Measurements from ENCODE around the gene PMF1. TPM values are rescaled to one million over a fixed set of nuclear protein-coding genes. Genes with fewer than 3 reads are reported as not detected.

PMF1 gene
- total and polyA plus RNA-seq, 2 of the 13 experiments (the other 11 are each of a cell fraction or from before 2014, with no cell fraction given) = 72.5 to 89.0 TPM

DNA sequence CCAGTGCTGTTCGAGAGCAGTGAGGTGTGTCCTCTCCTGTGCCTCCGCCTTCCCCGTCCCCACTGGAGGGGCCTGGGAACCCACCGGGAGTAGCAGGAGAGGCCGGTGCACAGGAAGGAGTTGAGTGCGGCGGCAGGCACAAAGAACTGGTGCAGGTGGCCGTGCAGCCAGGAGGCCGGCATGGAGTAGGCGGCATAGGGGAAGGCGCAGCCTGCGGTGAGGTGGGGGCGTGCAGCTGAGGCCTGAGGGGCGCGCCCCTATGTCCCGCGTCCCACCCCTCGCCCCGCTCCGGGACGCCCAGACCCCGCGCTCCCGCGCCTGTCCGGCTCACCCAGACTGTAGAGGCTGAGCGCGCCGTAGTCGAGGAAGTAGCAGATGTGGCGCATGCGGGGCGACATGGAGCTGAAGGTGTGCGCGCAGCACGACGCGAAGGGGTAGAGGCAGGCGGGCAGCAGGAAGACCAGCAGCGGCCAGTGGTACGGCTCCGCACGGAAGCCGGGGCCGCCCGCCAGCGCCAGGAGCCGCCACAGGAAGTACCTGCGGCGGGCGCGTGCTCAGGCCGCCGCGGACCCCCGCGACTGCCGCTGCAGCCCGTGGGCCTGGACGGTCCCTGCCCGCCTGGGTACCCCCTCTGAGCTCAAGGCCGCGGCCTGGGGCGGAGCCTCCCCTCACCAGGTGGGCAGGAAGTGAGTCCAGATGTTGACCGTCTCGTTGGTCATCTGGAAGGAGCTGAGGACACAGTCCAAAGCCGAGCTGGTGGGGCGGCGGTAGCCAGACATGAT, 32.8 kb downstream of the PMF1 start (continued):
- TF ChIP-seq ZNF367 (CRISPR knock-in tag; IDR thresholded peaks at IDR 0.05; ENCODE audit: borderline replicate concordance) = no peak
- TF ChIP-seq NFYC (CRISPR knock-in tag; IDR thresholded peaks at IDR 0.05) = no peak
- TF ChIP-seq EP300 (IDR thresholded peaks at IDR 0.05; ENCODE audit: low read depth in 2 of 2, low read length in 2 of 2) = no peak
- TF ChIP-seq EP300 (CRISPR knock-in tag; IDR thresholded peaks at IDR 0.05; ENCODE audit: borderline replicate concordance) = no peak
- no peak for TF ChIP-seq ZNF136 (CRISPR knock-in tag; IDR thresholded peaks at IDR 0.05; ENCODE audit: low read depth)
- TF ChIP-seq KDM5A (IDR thresholded peaks at IDR 0.05; ENCODE audit: borderline replicate concordance, low read length) = no peak
- no peak for TF ChIP-seq ZNF83 (CRISPR knock-in tag; IDR thresholded peaks at IDR 0.05; ENCODE audit: borderline replicate concordance)
- no peak for TF ChIP-seq HBP1 (CRISPR knock-in tag; IDR thresholded peaks at IDR 0.05; ENCODE audit: low read depth)
- TF ChIP-seq TEF (CRISPR knock-in tag; IDR thresholded peaks at IDR 0.05) = no peak
- TF ChIP-seq, protein P1, sequence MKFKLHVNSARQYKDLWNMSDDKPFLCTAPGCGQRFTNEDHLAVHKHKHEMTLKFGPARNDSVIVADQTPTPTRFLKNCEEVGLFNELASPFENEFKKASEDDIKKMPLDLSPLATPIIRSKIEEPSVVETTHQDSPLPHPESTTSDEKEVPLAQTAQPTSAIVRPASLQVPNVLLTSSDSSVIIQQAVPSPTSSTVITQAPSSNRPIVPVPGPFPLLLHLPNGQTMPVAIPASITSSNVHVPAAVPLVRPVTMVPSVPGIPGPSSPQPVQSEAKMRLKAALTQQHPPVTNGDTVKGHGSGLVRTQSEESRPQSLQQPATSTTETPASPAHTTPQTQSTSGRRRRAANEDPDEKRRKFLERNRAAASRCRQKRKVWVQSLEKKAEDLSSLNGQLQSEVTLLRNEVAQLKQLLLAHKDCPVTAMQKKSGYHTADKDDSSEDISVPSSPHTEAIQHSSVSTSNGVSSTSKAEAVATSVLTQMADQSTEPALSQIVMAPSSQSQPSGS (CRISPR knock-in tag; IDR thresholded peaks at IDR 0.05) = no peak
- no peak for TF ChIP-seq ARID2 (CRISPR knock-in tag; IDR thresholded peaks at IDR 0.05; ENCODE audit: borderline replicate concordance)
- TF ChIP-seq, protein P2, sequence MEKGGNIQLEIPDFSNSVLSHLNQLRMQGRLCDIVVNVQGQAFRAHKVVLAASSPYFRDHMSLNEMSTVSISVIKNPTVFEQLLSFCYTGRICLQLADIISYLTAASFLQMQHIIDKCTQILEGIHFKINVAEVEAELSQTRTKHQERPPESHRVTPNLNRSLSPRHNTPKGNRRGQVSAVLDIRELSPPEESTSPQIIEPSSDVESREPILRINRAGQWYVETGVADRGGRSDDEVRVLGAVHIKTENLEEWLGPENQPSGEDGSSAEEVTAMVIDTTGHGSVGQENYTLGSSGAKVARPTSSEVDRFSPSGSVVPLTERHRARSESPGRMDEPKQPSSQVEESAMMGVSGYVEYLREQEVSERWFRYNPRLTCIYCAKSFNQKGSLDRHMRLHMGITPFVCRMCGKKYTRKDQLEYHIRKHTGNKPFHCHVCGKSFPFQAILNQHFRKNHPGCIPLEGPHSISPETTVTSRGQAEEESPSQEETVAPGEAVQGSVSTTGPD (CRISPR knock-in tag; IDR thresholded peaks at IDR 0.05) = no peak
- no peak for TF ChIP-seq ATF1 (CRISPR knock-in tag; IDR thresholded peaks at IDR 0.05)
- no peak for TF ChIP-seq ZNF775 (CRISPR knock-in tag; IDR thresholded peaks at IDR 0.05; ENCODE audit: borderline replicate concordance)
- 0 out of 2 replicates have a peak, but pooled peaks have one; percentile 33 for TF ChIP-seq ZNF274 (CRISPR knock-in tag; IDR thresholded peaks at IDR 0.05)
- no peak for TF ChIP-seq THAP7 (CRISPR knock-in tag; IDR thresholded peaks at IDR 0.05)
- TF ChIP-seq, protein P3, sequence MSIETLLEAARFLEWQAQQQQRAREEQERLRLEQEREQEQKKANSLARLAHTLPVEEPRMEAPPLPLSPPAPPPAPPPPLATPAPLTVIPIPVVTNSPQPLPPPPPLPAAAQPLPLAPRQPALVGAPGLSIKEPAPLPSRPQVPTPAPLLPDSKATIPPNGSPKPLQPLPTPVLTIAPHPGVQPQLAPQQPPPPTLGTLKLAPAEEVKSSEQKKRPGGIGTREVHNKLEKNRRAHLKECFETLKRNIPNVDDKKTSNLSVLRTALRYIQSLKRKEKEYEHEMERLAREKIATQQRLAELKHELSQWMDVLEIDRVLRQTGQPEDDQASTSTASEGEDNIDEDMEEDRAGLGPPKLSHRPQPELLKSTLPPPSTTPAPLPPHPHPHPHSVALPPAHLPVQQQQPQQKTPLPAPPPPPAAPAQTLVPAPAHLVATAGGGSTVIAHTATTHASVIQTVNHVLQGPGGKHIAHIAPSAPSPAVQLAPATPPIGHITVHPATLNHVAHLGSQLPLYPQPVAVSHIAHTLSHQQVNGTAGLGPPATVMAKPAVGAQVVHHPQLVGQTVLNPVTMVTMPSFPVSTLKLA (IDR thresholded peaks at IDR 0.05) = no peak
- TF ChIP-seq ESRRA (CRISPR knock-in tag; IDR thresholded peaks at IDR 0.05; ENCODE audit: low read depth) = peak; percentile 46; the same call in 1 of the 2 replicates
- TF ChIP-seq, protein P4, sequence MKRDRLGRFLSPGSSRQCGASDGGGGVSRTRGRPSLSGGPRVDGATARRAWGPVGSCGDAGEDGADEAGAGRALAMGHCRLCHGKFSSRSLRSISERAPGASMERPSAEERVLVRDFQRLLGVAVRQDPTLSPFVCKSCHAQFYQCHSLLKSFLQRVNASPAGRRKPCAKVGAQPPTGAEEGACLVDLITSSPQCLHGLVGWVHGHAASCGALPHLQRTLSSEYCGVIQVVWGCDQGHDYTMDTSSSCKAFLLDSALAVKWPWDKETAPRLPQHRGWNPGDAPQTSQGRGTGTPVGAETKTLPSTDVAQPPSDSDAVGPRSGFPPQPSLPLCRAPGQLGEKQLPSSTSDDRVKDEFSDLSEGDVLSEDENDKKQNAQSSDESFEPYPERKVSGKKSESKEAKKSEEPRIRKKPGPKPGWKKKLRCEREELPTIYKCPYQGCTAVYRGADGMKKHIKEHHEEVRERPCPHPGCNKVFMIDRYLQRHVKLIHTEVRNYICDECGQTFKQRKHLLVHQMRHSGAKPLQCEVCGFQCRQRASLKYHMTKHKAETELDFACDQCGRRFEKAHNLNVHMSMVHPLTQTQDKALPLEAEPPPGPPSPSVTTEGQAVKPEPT (CRISPR knock-in tag; IDR thresholded peaks at IDR 0.05; ENCODE audit: low read depth) = no peak
- TF ChIP-seq PHB2 (IDR thresholded peaks at IDR 0.05; ENCODE audit: partially characterized antibody) = no peak

Measured in HepG2 (cell line).